Activated T-cell treated with anti-CD3 and anti-CD28 coated beads, Interleukin-2, amount 50 U/mL, for 1 hour (primary cell): Measurements from ENCODE around the gene F11.
"Not testable (repeated sequence)": the region's sequence is repeated elsewhere in the genome, so short reads cannot be mapped to it uniquely, and the experiment has no call there.

ENCODE experiments used
- DNase-seq: peaks from one replicate; pipeline ENCODE4 v3.0.0-alpha.2; 2020

F11 gene

DNA sequence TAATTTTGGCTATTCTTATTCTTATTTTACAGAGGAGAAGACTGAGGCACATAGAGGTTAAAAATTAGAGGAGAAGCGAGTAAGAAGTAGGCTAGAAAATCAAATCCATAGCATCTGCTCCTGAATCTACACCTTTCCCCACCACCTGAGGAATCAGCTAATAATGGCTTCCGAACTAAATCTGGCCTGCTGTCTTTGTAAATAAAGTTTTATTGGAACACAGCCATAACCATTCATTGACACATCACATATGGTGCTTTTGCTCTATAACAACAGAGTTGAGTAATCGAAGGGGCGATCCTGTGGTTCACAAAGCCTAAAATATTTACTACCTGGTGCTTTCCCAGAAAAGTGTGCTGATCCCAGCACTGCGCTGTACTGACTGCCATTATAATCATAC, 38.2 kb downstream of the F11 start:
- DNase-seq, result no peak

- DNase-seq, result no peak
Observed at GRCh38 chr4:186304866-186305505, 39.0 kb downstream of the F11 start.

DNA sequence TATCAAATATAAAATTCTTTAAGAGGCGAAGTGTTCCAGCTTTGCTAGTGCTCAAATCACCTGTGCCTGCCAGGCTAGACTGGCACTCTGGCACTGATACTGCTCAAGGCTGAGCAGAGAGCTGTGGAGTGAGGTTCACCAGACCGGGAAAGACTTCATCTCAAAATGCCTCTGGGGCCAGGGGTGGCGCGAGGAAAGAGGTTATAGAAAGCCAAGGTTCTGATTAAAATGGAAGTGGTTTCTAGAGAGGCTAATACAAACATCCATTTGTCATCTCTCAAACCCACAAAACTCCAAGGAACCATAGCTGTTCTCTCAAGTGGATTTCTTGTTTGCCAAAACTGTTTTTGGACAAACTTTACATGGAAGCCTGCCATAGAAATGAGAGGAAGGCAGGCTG, 41.5 kb downstream of the F11 start:
- no peak for DNase-seq

DNA sequence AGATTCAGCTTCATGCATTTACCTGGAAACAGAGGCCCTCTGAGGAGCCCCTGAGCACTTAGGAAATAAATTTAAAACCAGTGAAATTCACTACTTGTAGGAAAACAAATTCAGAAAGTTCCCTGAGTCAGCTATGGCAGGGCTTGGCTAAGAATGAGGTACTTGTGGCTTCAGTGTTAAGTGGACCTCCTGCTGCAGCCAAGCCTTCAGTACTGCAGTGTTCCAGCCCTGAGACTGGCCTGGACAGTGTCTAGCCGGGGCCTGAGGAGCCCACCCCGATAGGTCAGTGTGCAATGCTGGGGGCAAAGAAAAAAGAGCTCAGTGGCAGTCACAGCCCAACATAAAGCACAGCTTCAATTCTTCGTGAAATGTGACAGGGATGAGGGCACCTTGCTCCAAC, 41.9 kb downstream of the F11 start:
- DNase-seq, result no peak

DNA sequence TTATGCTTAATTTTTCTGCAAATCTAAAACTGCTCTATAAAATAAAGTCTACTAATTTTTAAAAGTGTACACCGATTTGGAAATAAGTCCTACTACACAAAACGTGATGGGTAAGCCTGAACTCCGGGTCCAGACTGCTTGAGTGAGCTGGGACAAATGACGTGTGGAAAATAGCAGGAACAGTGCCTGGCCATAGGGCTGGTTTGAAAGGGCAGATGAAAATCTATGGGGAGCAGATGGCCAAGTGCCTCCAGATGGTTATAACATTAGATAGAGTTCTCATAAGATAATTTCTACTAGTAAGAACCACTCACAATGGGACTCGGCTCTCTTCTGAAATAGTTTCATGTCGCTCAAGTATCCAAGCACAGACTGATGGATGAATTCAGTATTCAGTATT, 52.5 kb downstream of the F11 start:
- DNase-seq, result no peak

DNA sequence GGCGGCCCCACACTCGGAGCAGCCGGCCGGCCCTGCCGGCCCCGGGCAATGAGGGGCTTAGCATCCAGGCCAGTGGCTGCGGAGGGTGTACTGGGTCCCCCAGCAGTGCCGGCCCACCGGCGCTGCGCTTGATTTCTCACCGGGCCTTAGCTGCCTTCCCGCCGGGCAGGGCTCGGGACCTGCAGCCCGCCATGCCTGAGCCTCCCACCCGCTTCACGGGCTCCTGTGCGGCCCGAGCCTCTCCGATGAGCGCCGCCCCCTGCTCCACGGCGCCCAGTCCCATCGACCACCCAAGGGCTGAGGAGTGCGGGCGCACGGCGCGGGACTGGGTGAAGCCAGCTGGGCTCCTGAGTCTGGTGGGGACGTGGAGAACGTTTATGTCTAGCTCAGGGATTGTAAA, 58.7 kb downstream of the F11 start:
- not testable (repeated sequence) for DNase-seq

- DNase-seq, result no peak
Observed at GRCh38 chr4:186326391-186326790, 60.4 kb downstream of the F11 start.

DNA sequence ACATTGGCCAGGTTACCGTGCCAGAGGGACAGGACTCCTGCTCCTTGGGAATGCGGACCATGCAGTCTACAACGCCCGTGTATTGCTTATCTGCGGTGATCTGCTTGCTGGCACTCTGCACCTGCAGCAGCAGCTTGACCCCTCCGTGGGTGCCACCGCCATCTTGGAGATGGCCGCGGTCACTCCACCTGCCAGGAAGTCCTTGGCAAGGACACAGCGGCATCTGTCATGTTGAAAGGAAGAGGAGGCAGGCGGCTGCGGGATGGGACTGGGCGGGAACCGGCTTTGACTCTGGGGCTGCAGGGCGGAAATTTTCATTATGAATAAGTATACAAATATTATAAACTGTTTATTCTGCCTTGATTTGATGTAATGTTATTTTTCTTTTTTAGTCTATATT, 63.4 kb downstream of the F11 start:
- no peak for DNase-seq

DNA sequence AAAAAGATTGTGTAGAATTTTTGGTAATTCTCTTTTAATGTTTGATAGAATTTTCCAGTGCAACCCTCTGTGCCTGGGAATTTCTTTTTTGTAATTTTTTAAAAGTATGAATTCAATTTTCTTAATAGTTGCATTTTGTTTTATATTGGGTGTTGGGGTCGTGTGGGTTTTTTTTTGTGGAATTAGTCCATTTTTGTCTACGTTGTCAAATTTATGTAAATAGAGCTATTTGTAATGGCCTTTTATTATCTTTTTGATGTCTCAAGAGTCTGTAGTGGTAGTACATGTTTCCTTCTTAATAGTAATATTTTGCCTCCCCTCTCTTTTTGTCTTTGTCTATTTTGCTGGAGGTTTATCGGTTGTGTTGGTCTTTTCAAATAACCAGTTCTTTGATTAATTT, 64.4 kb downstream of the F11 start:
- no peak for DNase-seq

DNA sequence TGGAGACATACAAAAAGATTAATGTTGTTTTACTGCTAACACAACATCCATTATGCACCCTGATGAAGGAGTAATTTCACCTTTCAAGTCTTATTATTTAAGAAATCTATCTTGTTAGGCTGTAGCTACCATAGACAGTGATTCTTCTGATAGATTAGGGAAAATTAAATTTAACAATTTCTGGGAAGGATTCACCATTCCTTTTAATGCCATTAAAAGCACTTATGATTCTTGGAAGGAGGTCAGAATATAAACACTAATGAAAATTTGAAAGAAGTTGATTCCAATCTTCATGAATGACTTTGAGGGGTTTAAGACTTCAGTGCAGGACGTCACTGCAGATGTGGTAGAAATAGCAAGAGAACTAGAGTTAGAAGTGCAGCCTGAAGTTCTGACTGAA, 69.8 kb downstream of the F11 start:
- DNase-seq, result no peak
